ENCODE results near the gene SDHAF4.
A peak's percentile ranks its signal among the peaks of the same experiment; 100 is the strongest.
"Not testable (repeated sequence)": the region's sequence is repeated elsewhere in the genome, so short reads cannot be mapped to it uniquely, and the experiment has no call there.

The SDHAF4 gene

GRCh38 chr6:70566751-70567382 lies at the start of gene SDHAF4:
Gene SDHAF4, plus strand, starts transcription at chr6:70566930. Its CDS starts 11 bp downstream, at chr6:70566941.
- peak; percentile 91 to 94 for DNase-seq (ENCODE audit: low read depth in 2 of 2)

- DNase-seq (ENCODE audit: low read depth in 2 of 2) = no peak
Measured at GRCh38 chr6:70518723-70519122, 48.0 kb upstream of the SDHAF4 start.

GRCh38 chr6:70520575-70520974 lies 46.2 kb upstream of the SDHAF4 start:
- no peak for DNase-seq (ENCODE audit: low read depth in 2 of 2)

GRCh38 chr6:70524721-70525286 lies 41.9 kb upstream of the SDHAF4 start:
- DNase-seq (ENCODE audit: low read depth in 2 of 2) = no peak

- no peak for DNase-seq (ENCODE audit: low read depth in 2 of 2)
Measured at GRCh38 chr6:70527071-70527737, 39.5 kb upstream of the SDHAF4 start.

GRCh38 chr6:70530023-70530422 lies 36.7 kb upstream of the SDHAF4 start:
- DNase-seq (ENCODE audit: low read depth in 2 of 2) = no peak

GRCh38 chr6:70531133-70531532 lies 35.6 kb upstream of the SDHAF4 start:
- no peak for DNase-seq (ENCODE audit: low read depth in 2 of 2)

GRCh38 chr6:70537266-70537665 lies 29.5 kb upstream of the SDHAF4 start:
- no peak for DNase-seq (ENCODE audit: low read depth in 2 of 2)

- no peak for DNase-seq (ENCODE audit: low read depth in 2 of 2)
Measured at GRCh38 chr6:70538376-70538775, 28.4 kb upstream of the SDHAF4 start.

- no peak for DNase-seq (ENCODE audit: low read depth in 2 of 2)
Measured at GRCh38 chr6:70547313-70547712, 19.4 kb upstream of the SDHAF4 start.

- no peak for DNase-seq (ENCODE audit: low read depth in 2 of 2)
Measured at GRCh38 chr6:70547905-70548304, 18.8 kb upstream of the SDHAF4 start.

- DNase-seq (ENCODE audit: low read depth in 2 of 2) = no peak
Measured at GRCh38 chr6:70549327-70549726, 17.4 kb upstream of the SDHAF4 start.

GRCh38 chr6:70551566-70551965 lies 15.2 kb upstream of the SDHAF4 start:
- no peak for DNase-seq (ENCODE audit: low read depth in 2 of 2)

- not testable (repeated sequence) for DNase-seq (ENCODE audit: low read depth in 2 of 2)
Measured at GRCh38 chr6:70552286-70552940, 14.3 kb upstream of the SDHAF4 start.

- no peak for DNase-seq (ENCODE audit: low read depth in 2 of 2)
Measured at GRCh38 chr6:70552974-70553373, 13.8 kb upstream of the SDHAF4 start.

- no peak for DNase-seq (ENCODE audit: low read depth in 2 of 2)
Measured at GRCh38 chr6:70557998-70558397, 8.7 kb upstream of the SDHAF4 start.

GRCh38 chr6:70562401-70562800 lies 4.3 kb upstream of the SDHAF4 start:
- DNase-seq (ENCODE audit: low read depth in 2 of 2) = not testable (repeated sequence)

GRCh38 chr6:70563530-70563929 lies 3.2 kb upstream of the SDHAF4 start:
- no peak for DNase-seq (ENCODE audit: low read depth in 2 of 2)

GRCh38 chr6:70574643-70575042 lies 7.9 kb downstream of the SDHAF4 start:
- no peak for DNase-seq (ENCODE audit: low read depth in 2 of 2)

GRCh38 chr6:70575899-70576495 lies 9.3 kb downstream of the SDHAF4 start:
- no peak for DNase-seq (ENCODE audit: low read depth in 2 of 2)

GRCh38 chr6:70586114-70586513 lies 19.4 kb downstream of the SDHAF4 start:
- no peak for DNase-seq (ENCODE audit: low read depth in 2 of 2)

GRCh38 chr6:70590400-70590799 lies 23.7 kb downstream of the SDHAF4 start:
- no peak for DNase-seq (ENCODE audit: low read depth in 2 of 2)
